Mesodermal cell (in vitro differentiated cells): ENCODE data around the gene PCTP.

Experiments used
- H3K27ac ChIP-seq: 2 replicates; pipeline ENCODE4 v1.7.0; 2013; ENCODE audit warnings: mild to moderate bottlenecking, low read depth, low read length, moderate library complexity; ENCODE audit not compliant: severe bottlenecking
- H3K36me3 ChIP-seq: 2 replicates; pipeline ENCODE4 v1.7.1; 2013; ENCODE audit warnings: mild to moderate bottlenecking, low read length, moderate library complexity; ENCODE audit not compliant: control insufficient read depth, insufficient read depth
- H3K4me1 ChIP-seq: one replicate; pipeline ENCODE4 v1.7.1; 2013; ENCODE audit warnings: mild to moderate bottlenecking, low read length; ENCODE audit not compliant: insufficient read depth, control insufficient read depth, poor library complexity, severe bottlenecking
- H3K4me3 ChIP-seq: 2 replicates; pipeline ENCODE4 v1.7.0; 2013; ENCODE audit warnings: low read length, control low read depth, mild to moderate bottlenecking; ENCODE audit not compliant: insufficient read depth, poor library complexity, severe bottlenecking; ENCODE audit errors: extremely low read depth
- H3K9me3 ChIP-seq: 2 replicates; pipeline ENCODE4 v1.7.1; 2013; ENCODE audit warnings: mild to moderate bottlenecking, low read length, moderate library complexity; ENCODE audit not compliant: control insufficient read depth
- WGBS, 2 experiments: methylation state at CpG; one replicate each; pipeline ENCODE4 v1.1.5; 2013; ENCODE audit warnings: missing lambda C conversion rate in 2 of 2; ENCODE audit not compliant: insufficient coverage in 2 of 2; 5-methylcytosine and 5-hydroxymethylcytosine counted together

The PCTP gene

GRCh38 chr17:55820675-55821074, 69.8 kb downstream of the PCTP start:
- no peak overlapping the region for H3K4me3 ChIP-seq
- no peaks in the 10 kb centered on the region for H3K4me1 ChIP-seq
- no peak overlapping the region for H3K27ac ChIP-seq
- no peaks in the 10 kb centered on the region for H3K36me3 ChIP-seq
- H3K9me3 ChIP-seq: no peaks in the 10 kb centered on the region

GRCh38 chr17:55822028-55822427, 71.2 kb downstream of the PCTP start:
- Histone ChIP-seq H3K4me1 (no peaks in the 10 kb centered on the region), H3K9me3 (no peaks in the 10 kb centered on the region), H3K36me3 (no peaks in the 10 kb centered on the region), H3K27ac (no peak overlapping the region), H3K4me3 (no peak overlapping the region)
- WGBS, 2 experiments: 60 to 88% methylated on average over 2 to 4 of the region's 4 CpGs

- Histone ChIP-seq H3K9me3 (no peaks in the 10 kb centered on the region), H3K4me1 (no peaks in the 10 kb centered on the region), H3K27ac (no peak overlapping the region), H3K4me3 (no peak overlapping the region), H3K36me3 (no peaks in the 10 kb centered on the region)
- WGBS, 2 experiments: 71 to 80% methylated on average over 2 of the region's 2 CpGs
These were observed 74.4 kb downstream of the PCTP start for GRCh38 chr17:55825213-55825612.
